ENCODE measurements around the gene GSTT4.

DNA sequence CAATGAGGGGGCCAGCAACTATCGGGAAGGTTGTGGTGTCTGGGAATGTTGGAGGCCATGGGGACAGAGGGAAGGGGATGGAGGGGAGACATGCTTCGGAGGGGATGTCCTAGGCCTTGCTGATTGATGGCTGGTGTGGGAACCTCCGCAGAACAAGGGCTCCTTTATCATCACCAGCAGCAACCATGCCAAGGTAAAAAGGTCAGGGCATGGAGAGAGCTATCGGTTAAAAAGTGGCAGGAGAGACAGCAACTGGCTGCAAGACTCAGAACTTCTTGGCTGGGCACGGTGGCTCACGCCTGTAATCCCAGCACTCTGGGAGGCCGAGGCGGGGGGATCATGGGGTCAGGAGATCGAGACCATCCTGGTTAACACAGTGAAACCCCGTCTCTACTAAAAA is 3.0 kb downstream of the GSTT4 start:
- no peak for TF ChIP-seq POLR2A (IDR thresholded peaks at IDR 0.05; ENCODE audit: low read depth, low read length)
- no peak for TF ChIP-seq POLR2AphosphoS5 (IDR thresholded peaks at IDR 0.05; ENCODE audit: low read depth, low read length)
